OCI-LY3 (cell line): ENCODE data around the gene CLK2.
"Not testable (repeated sequence)": the region's sequence is repeated elsewhere in the genome, so short reads cannot be mapped to it uniquely, and the experiment has no call there.

Source experiments
- H2AFZ ChIP-seq: fragments of 200-600, 300-600 bp; shearing (Covaris generic); 2 replicates; pipeline ENCODE4 v1.6.0; 2014; ENCODE audit warnings: antibody characterized with exemption, low read depth, low read length
- H3K27ac ChIP-seq: fragments of 200-600, 300-600 bp; sonication (generic); 2 replicates; pipeline ENCODE4 v1.5.1; 2014; ENCODE audit warnings: mild to moderate bottlenecking, low read length, moderate library complexity, mixed read lengths
- H3K27me3 ChIP-seq: fragments of 200-600, 300-600 bp; sonication (generic); 2 replicates; pipeline ENCODE4 v1.6.1; 2014; ENCODE audit warnings: low read depth, low read length, mixed read lengths
- H3K36me3 ChIP-seq: fragments of 200-600, 300-600 bp; sonication (generic); replicated peaks from 2 replicates; pipeline ENCODE3; 2014; ENCODE audit warnings: low read depth, low read length, mixed read lengths
- H3K4me1 ChIP-seq: fragments of 300-600, 200-600 bp; sonication (generic); 2 replicates; pipeline ENCODE4 v1.6.1; 2014; ENCODE audit warnings: low read length, mixed read lengths
- H3K4me2 ChIP-seq: fragments of 200-600, 300-600 bp; sonication (generic); 2 replicates; pipeline ENCODE4 v1.6.1; 2014; ENCODE audit warnings: low read length, mixed read lengths
- H3K4me3 ChIP-seq: fragments of 300-600, 200-600 bp; sonication (generic); 2 replicates; pipeline ENCODE4 v1.5.1; 2014; ENCODE audit warnings: antibody characterized with exemption, mild to moderate bottlenecking, low read length, moderate library complexity
- H3K79me2 ChIP-seq: fragments of 300-600, 200-600 bp; shearing (Covaris generic); 2 replicates; pipeline ENCODE4 v1.6.1; 2014; ENCODE audit warnings: mild to moderate bottlenecking, low read length, mixed read lengths
- H3K9ac ChIP-seq: fragments of 300-600, 200-600 bp; shearing (Covaris generic); 2 replicates; pipeline ENCODE4 v1.6.0; 2014; ENCODE audit warnings: mild to moderate bottlenecking, low read length, moderate library complexity
- H3K9me3 ChIP-seq: fragments of 200-600, 300-600 bp; shearing (Covaris generic); 2 replicates; pipeline ENCODE4 v1.6.1; 2014; ENCODE audit warnings: low read length, mixed read lengths; ENCODE audit not compliant: insufficient read depth
- H4K20me1 ChIP-seq: fragments of 200-600, 300-600 bp; sonication (generic); 2 replicates; pipeline ENCODE4 v1.6.1; 2016; ENCODE audit warnings: low read length, mixed read lengths; ENCODE audit not compliant: insufficient read depth
- EZH2phosphoT487 ChIP-seq: fragments of 200-600 bp; shearing (Covaris generic); IDR thresholded peaks from 2 replicates; pipeline ENCODE4 v1.6.1; 2018; ENCODE audit warnings: antibody characterized with exemption, mixed run types, low read depth
- TF ChIP-seq, protein P1 (sequence below): fragments of 200-600, 300-600 bp; sonication (generic); IDR thresholded peaks from 2 replicates; pipeline ENCODE4 v1.5.1; 2014; ENCODE audit warnings: antibody characterized with exemption, low read length, low read depth

Gene CLK2

DNA sequence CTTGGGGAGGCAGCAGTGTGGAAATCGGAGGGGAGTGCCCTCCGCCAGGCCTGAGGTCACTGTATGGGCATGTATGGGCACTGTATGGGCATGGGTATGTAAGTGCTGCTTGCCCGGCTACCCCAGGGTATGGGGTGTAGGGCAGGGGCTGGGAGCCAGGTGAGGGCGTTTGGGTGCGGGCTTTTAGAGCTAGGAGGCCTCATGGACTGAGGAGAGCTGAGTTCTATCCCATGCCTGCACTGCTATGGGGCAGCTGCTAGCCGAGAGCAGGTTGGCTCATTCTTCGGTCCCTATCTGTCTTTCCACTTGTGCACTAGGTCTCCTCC, 22.6 kb upstream of the CLK2 start:
- peaks cover 8% of the 10 kb centered on the region for H3K4me1 ChIP-seq
- H3K9me3 ChIP-seq = no peaks in the 10 kb centered on the region
- H3K4me3 ChIP-seq = no peak overlapping the region
- H3K9ac ChIP-seq = no peak overlapping the region
- no peaks in the 10 kb centered on the region for H3K36me3 ChIP-seq
- no peaks in the 10 kb centered on the region for H4K20me1 ChIP-seq
- TF ChIP-seq EZH2phosphoT487 = no peak
- TF ChIP-seq, protein P1, sequence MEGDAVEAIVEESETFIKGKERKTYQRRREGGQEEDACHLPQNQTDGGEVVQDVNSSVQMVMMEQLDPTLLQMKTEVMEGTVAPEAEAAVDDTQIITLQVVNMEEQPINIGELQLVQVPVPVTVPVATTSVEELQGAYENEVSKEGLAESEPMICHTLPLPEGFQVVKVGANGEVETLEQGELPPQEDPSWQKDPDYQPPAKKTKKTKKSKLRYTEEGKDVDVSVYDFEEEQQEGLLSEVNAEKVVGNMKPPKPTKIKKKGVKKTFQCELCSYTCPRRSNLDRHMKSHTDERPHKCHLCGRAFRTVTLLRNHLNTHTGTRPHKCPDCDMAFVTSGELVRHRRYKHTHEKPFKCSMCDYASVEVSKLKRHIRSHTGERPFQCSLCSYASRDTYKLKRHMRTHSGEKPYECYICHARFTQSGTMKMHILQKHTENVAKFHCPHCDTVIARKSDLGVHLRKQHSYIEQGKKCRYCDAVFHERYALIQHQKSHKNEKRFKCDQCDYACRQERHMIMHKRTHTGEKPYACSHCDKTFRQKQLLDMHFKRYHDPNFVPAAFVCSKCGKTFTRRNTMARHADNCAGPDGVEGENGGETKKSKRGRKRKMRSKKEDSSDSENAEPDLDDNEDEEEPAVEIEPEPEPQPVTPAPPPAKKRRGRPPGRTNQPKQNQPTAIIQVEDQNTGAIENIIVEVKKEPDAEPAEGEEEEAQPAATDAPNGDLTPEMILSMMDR = no peak
- H3K4me2 ChIP-seq = no peak overlapping the region
- H3K27ac ChIP-seq = no peak overlapping the region
- no peak overlapping the region for H2AFZ ChIP-seq
- H3K79me2 ChIP-seq = no peaks in the 10 kb centered on the region
- no peaks in the 10 kb centered on the region for H3K27me3 ChIP-seq

DNA sequence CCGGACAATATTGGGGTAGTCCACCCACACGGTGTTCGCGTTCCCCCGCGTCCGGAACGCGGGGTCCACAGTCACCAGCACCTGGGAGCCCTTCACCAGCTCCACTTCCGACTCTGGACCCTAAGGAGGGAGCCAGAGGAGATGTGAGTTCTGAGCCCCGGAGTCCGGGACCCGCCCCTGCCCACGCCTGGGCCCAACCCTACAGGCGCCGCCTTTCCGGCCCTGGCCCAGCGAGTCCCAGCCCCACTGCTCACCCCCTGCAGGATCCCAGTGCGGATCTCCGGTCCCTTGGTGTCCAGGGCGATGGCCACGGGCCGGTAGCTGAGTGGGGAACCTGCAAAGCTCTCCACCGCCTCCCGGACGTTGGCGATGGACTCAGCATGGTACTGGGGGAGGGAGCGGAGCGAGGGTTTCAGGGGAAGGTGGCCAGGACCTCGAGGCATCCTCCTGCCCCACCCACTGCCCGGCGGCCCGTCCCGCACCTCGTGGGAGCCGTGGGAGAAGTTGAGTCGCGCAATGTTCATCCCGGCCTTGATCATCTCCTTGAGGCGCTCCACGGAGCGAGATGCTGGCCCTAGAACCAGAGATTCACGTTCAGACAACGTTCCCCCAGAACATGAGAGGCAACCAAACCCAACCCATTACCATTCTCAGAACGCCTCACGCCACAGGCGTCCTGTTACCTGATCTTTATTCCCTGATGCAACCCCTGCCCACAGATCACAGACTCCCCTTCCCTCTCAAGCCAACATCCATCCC, 22.1 kb upstream of the CLK2 start:
- Histone ChIP-seq H3K36me3 (no peaks in the 10 kb centered on the region), H3K9me3 (no peaks in the 10 kb centered on the region), H2AFZ (no peak overlapping the region), H4K20me1 (no peaks in the 10 kb centered on the region), H3K4me1 (peaks cover 8% of the 10 kb centered on the region), H3K4me2 (no peak overlapping the region), H3K27me3 (no peaks in the 10 kb centered on the region), H3K79me2 (no peaks in the 10 kb centered on the region), H3K4me3 (no peak overlapping the region), H3K9ac (no peak overlapping the region), H3K27ac (no peak overlapping the region)
- TF ChIP-seq, protein P1 = no peak
- TF ChIP-seq EZH2phosphoT487 = no peak

DNA sequence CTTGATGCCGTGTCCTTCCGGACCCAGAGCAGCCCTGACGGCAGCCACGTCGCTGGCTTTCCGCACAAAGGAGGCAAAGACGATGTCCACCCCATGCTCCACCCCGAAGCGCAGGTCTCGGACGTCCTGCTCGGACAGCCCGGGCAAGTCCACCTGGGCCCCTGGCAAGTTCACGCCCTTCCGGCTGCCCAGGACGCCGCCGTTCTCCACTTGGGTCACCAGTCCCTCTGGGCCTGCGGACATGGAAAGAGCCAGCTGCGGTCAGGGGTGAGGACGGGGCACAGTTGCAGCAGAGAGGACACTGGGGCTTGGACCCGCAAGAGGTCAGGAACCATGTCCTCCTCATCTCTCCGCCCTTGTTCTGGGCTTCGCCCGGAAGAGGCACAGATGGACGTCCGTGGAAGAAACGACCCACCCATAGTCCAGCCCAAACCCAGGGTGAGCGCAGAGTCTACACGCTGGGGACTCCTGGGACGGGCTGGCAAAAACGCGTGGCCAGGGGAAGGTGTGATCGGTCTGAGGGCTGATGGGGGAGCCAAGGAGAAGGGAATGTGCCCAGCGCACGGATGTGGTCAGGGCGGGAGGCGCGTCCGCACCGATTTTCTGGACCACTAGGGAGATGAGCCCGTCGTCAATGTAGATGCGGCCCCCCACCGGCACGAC, 21.3 kb upstream of the CLK2 start:
- H3K4me1 ChIP-seq = peaks cover 8% of the 10 kb centered on the region
- H2AFZ ChIP-seq = no peak overlapping the region
- no peak for TF ChIP-seq EZH2phosphoT487
- TF ChIP-seq, protein P1 = no peak
- H3K27ac ChIP-seq = no peak overlapping the region
- H3K27me3 ChIP-seq = no peaks in the 10 kb centered on the region
- no peaks in the 10 kb centered on the region for H3K9me3 ChIP-seq
- no peaks in the 10 kb centered on the region for H3K36me3 ChIP-seq
- H3K4me2 ChIP-seq = no peak overlapping the region
- no peak overlapping the region for H3K9ac ChIP-seq
- no peak overlapping the region for H3K4me3 ChIP-seq
- H3K79me2 ChIP-seq = no peaks in the 10 kb centered on the region
- H4K20me1 ChIP-seq = no peaks in the 10 kb centered on the region

DNA sequence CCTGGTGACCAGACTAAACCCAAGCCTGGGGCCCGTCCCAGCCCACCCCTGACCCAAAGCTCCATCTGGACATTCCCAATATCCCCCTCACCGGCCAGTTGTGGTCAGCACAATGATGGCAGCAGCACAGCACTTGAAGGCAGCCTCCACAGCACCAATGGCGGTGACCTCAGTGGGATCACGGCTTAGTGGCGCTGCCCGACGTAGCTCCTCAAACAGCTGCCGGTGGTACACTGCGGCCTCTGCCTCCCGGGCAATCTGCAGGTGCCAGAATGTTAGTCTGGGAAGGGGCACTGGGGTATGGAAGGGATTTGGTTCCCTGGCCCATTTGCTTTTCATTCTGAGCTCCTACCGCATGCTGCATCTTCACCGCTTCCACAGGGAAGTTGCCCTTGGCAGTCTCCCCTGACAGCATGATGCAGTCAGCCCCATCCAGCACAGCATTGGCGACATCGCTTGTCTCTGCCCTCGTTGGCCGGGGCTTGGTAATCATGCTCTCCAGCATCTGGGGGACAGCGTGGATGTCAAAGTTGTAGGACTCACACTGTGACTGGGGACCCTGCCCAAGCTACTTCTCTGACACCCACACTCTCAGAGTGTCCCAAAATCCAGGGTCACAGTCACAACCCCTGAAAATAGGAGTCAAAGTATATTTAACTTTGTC, 19.9 kb upstream of the CLK2 start:
- H3K4me3 ChIP-seq = no peak overlapping the region
- H3K79me2 ChIP-seq = no peaks in the 10 kb centered on the region
- TF ChIP-seq, protein P1 = no peak
- TF ChIP-seq EZH2phosphoT487 = no peak
- no peaks in the 10 kb centered on the region for H3K27me3 ChIP-seq
- no peaks in the 10 kb centered on the region for H4K20me1 ChIP-seq
- H3K9ac ChIP-seq = no peak overlapping the region
- H3K27ac ChIP-seq = no peak overlapping the region
- H3K4me2 ChIP-seq = no peak overlapping the region
- no peaks in the 10 kb centered on the region for H3K9me3 ChIP-seq
- no peaks in the 10 kb centered on the region for H3K36me3 ChIP-seq
- no peak overlapping the region for H2AFZ ChIP-seq
- peaks cover 8% of the 10 kb centered on the region for H3K4me1 ChIP-seq

DNA sequence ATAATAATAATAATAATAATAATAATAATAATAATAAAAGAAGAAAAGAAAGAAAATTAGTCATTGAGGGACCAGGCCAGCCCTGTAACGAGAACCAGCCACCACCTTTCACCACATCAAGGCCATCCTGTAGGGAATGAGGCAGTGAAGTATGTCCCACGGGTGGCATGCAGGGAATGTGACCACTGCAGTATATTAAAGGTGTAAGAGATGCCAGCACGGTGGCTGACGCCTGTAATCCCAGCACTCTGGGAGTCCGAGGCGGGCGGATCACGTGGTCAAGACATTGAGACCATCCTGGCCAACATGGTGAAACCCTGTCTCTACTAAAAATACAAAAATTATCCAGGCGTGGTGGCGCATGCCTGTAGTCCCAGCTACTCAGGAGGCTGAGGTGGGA, 17.7 kb upstream of the CLK2 start:
- H3K9ac ChIP-seq, H3K4me2 ChIP-seq, H2AFZ ChIP-seq, H4K20me1 ChIP-seq, H3K4me1 ChIP-seq, H3K9me3 ChIP-seq, H3K79me2 ChIP-seq, H3K4me3 ChIP-seq, H3K27ac ChIP-seq, H3K36me3 ChIP-seq, H3K27me3 ChIP-seq: not testable (repeated sequence)
